Measurements from ENCODE around the gene FASN. TPM values are rescaled to one million over a fixed set of nuclear protein-coding genes. Genes with fewer than 3 reads are reported as not detected.

The FASN gene
- total RNA-seq, 2 experiments from 2014 or later: 138 to 139 TPM

DNA sequence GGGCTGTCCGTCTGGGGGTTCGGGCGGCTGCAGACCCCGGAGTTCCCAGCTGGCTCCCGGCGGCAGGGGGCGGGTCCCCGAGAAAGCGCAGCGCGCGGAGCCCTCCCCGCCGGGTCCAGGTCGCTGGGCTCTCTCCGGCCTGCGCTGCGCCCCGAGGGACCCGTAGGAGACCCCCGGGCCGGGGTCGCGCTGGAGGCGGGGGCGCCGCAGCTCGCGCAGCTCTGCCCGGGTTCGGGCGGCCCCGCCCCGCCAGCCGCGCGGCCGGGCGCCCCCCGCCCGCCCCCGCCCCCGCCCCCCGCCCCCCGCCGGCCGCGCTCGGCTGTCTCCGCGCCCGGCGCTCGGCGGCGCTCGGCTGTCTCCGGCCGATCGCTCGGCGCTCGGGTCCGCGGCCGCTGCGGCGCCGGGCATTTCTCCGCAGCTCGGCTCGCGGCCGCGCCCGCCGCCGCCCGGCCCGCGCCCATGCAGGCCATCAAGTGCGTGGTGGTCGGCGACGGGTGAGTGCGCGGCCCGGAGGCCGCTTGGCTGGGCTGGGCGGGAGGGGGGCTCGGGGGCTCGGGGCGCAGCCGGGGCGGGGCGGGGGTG lies 66.6 kb downstream of the FASN start, which contains the start of gene RAC3:
RAC3 (plus strand) TSS at position 376 of the 582 bp plus-strand sequence; CDS start at position 460, 84 bp downstream.
- Mint-ChIP-seq H3K27me3 (no peaks in the 10 kb centered on the region), H3K36me3 (ENCODE audit: low read depth) (peaks cover 17% of the 10 kb centered on the region), H3K4me3 (peak within 1 kb of the TSS; percentile 74), H3K9me3 (no peaks in the 10 kb centered on the region), H3K27ac (peak within 1 kb of the TSS; percentile 76), H3K4me1 (peaks cover 30% of the 10 kb centered on the region)
- POLR2A ChIA-PET: interaction anchor here (0.8 kb wide), 1 partner anchor 74 kb away, joined by 3 read pairs; no protein-coding TSS in a partner anchor
- CTCF ChIA-PET: interaction anchor here (0.6 to 3.0 kb wide), 9 partner anchors 9 to 462 kb away, joined by 3 to 21 read pairs (median 4); partner anchors contain the start of genes CENPX and LRRC45
- no peak for DNase-seq

DNA sequence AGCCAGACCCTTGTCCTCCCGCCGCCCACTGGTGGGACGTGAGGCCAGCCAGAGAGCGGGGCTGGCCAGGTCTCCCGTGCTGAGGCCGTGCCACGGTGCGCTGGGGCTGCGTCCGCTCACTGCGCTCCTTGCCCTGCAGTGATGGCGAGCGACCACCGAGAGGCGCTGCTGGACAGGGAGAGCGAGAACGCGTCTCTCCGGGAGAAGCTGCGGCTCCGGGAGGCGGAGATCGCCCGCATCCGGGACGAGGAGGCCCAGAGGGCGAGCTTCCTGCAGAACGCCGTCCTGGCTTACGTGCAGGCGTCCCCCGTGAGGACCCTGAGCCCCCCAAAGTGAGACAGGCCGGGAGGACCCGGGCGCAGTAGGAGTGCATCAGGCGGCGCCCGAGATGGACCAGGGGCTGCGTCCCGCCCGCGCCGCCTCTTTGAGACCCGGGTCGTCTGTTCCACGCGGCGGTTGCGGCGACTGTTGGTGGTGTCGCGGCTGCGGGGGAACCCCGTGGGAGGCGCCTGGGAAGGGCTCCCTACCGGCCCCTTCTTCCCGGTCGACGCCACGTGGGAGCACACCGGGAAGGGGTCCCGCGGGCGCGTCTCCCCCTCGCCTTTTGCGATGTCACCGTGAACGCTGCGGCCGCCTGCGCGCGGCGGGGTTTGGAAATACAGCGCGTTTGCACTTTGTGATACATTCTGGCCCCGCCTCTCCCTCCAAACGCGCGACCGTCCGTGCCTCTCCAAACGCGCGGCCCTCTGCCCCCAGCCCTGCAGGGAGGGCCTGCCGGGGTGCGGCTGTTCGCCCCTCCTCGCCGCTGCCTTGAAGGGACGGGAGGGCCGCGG lies 67.3 kb downstream of the FASN start:
- peaks cover 22% of the 10 kb centered on the region for H3K36me3 Mint-ChIP-seq (ENCODE audit: low read depth)
- CTCF ChIA-PET: interaction anchor here (0.5 to 3.0 kb wide), 64 partner anchors 8 to 795 kb away, joined by 3 to 40 read pairs (median 4); partner anchors contain the start of genes ASPSCR1, CD7, CENPX and FASN
- no peaks in the 10 kb centered on the region for H3K27me3 Mint-ChIP-seq
- H3K4me1 Mint-ChIP-seq: peaks cover 32% of the 10 kb centered on the region
- peak overlapping the region; percentile 74 for H3K4me3 Mint-ChIP-seq
- peak overlapping the region; percentile 76 for H3K27ac Mint-ChIP-seq
- POLR2A ChIA-PET: interaction anchor here (0.6 to 0.8 kb wide), 2 partner anchors 13 to 74 kb away, joined by 3 read pairs; no protein-coding TSS in a partner anchor
- no peaks in the 10 kb centered on the region for H3K9me3 Mint-ChIP-seq
- peak; percentile 86 for DNase-seq

- ChIA-PET POLR2A (no interaction called here), CTCF (interaction anchor here (0.7 to 3.0 kb wide), 50 partner anchors 8 to 588 kb away, joined by 3 to 40 read pairs (median 4); partner anchors contain the start of genes ASPSCR1, CD7, CENPX and DCXR)
- peaks cover 28% of the 10 kb centered on the region for H3K4me1 Mint-ChIP-seq
- no peaks in the 10 kb centered on the region for H3K27me3 Mint-ChIP-seq
- no peak overlapping the region for H3K4me3 Mint-ChIP-seq
- no peak for DNase-seq
- peaks cover 19% of the 10 kb centered on the region for H3K36me3 Mint-ChIP-seq (ENCODE audit: low read depth)
- H3K9me3 Mint-ChIP-seq: no peaks in the 10 kb centered on the region
- H3K27ac Mint-ChIP-seq: no peak overlapping the region
Measured at GRCh38 chr17:82029990-82030469, 68.0 kb downstream of the FASN start.

DNA sequence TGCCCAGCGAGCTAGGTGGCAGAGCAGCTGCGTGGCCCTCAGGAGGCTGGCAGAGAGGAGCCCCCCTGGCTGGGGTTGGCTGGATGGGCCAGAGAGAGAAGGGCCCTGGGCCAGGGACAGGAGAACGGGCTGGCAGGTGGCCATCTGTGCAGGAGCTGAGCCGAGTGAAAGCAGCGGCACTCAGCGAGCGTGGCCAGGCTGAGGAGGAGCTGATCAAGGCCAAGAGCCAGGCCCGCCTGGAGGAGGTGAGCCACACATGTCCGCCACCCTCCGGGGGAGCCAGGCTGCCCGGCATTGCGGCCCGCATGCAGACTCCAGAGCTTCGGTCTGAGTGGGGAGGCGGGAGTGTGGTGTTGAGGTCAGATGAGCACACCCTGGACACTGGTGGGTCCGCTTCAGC lies 68.6 kb downstream of the FASN start:
- ChIA-PET POLR2A (no interaction called here), CTCF (interaction anchor here (0.8 to 3.0 kb wide), 16 partner anchors 9 to 209 kb away, joined by 3 to 40 read pairs (median 6); partner anchors contain the start of genes ASPSCR1, CENPX and DCXR)
- Mint-ChIP-seq H3K4me1 (peaks cover 26% of the 10 kb centered on the region), H3K9me3 (no peaks in the 10 kb centered on the region), H3K27ac (peak overlapping the region; percentile 50), H3K27me3 (no peaks in the 10 kb centered on the region), H3K4me3 (peak overlapping the region; percentile 32), H3K36me3 (ENCODE audit: low read depth) (peaks cover 17% of the 10 kb centered on the region)
- no peak for DNase-seq

GRCh38 chr17:82028966-82029365 lies 69.1 kb downstream of the FASN start:
- Mint-ChIP-seq H3K9me3 (no peaks in the 10 kb centered on the region), H3K36me3 (ENCODE audit: low read depth) (peaks cover 17% of the 10 kb centered on the region), H3K4me3 (no peak overlapping the region), H3K27ac (no peak overlapping the region), H3K27me3 (no peaks in the 10 kb centered on the region), H3K4me1 (peaks cover 30% of the 10 kb centered on the region)
- ChIA-PET CTCF (interaction anchor here (1.3 to 3.0 kb wide), 8 partner anchors 9 to 130 kb away, joined by 3 to 40 read pairs (median 10); partner anchors contain the start of genes CENPX and DCXR), POLR2A (no interaction called here)
- DNase-seq: no peak

Other genes starting within 250 kb of the FASN start
- gene P4HB, start 237.7 kb downstream of the FASN start, total RNA-seq: 100 to 1,000 TPM; 420 to 499 TPM
- 100 to 1,000 TPM; 654 to 714 TPM for gene ARHGDIA, start 226.9 kb downstream of the FASN start, total RNA-seq
- gene ALYREF, start 206.7 kb downstream of the FASN start, total RNA-seq: 100 to 1,000 TPM; 197 to 221 TPM
- gene ANAPC11, start 206.5 kb downstream of the FASN start, total RNA-seq: 10 to 100 TPM; 83.2 to 96.8 TPM
- under 1 TPM; 0.48 to 0.69 TPM for gene NPB, start 196.0 kb downstream of the FASN start, total RNA-seq
- 10 to 100 TPM; 37.6 to 39.0 TPM for gene PCYT2, start 186.8 kb downstream of the FASN start, total RNA-seq
- 10 to 100 TPM; 55.6 to 71.2 TPM for gene SIRT7, start 180.1 kb downstream of the FASN start, total RNA-seq
- gene MAFG, start 170.5 kb downstream of the FASN start, total RNA-seq: 10 to 100 TPM; 15.8 to 20.2 TPM
- 10 to 100 TPM; 22.8 to 26.9 TPM for gene PYCR1, start 160.9 kb downstream of the FASN start, total RNA-seq
- not detected for gene MYADML2, start 151.0 kb downstream of the FASN start, total RNA-seq
- gene NOTUM, start 137.0 kb downstream of the FASN start, total RNA-seq: under 1 TPM; 0.23 to 0.55 TPM
- gene ASPSCR1, start 120.6 kb downstream of the FASN start, total RNA-seq: 10 to 100 TPM; 34.0 to 37.6 TPM
- 10 to 100 TPM; 57.3 to 73.0 TPM for gene CENPX, start 75.4 kb downstream of the FASN start, total RNA-seq
- gene LRRC45, start 74.9 kb downstream of the FASN start, total RNA-seq: 10 to 100 TPM; 54.5 to 68.4 TPM
- 10 to 100 TPM; 12.2 to 13.7 TPM for gene RAC3, start 66.6 kb downstream of the FASN start, total RNA-seq
- 100 to 1,000 TPM; 140 to 144 TPM for gene DCXR, start 60.5 kb downstream of the FASN start, total RNA-seq
- 10 to 100 TPM; 29.0 to 29.8 TPM for gene RFNG, start 46.4 kb downstream of the FASN start, total RNA-seq
- gene GPS1, start 46.3 kb downstream of the FASN start, total RNA-seq: 10 to 100 TPM; 78.5 to 92.1 TPM
- gene DUS1L, start 32.4 kb downstream of the FASN start, total RNA-seq: 100 to 1,000 TPM; 113 to 127 TPM
- gene CCDC57, start 114.6 kb upstream of the FASN start, total RNA-seq: 10 to 100 TPM; 60.5 to 69.7 TPM
- 100 to 1,000 TPM; 104 to 140 TPM for gene SLC16A3, start 130.8 kb upstream of the FASN start, total RNA-seq
- 100 to 1,000 TPM; 115 to 142 TPM for gene CSNK1D, start 175.5 kb upstream of the FASN start, total RNA-seq
- gene CD7, start 219.4 kb upstream of the FASN start, total RNA-seq: 100 to 1,000 TPM; 285 to 292 TPM
- 10 to 100 TPM; 16.4 TPM for gene SECTM1, start 235.5 kb upstream of the FASN start, total RNA-seq